ENCODE data around the gene GIPC2. TPM values are rescaled to one million over a fixed set of nuclear protein-coding genes. Genes with fewer than 3 reads are reported as not detected.

Gene GIPC2
- polyA plus RNA-seq, 3 donors, result not detected

- WGBS (ENCODE audit: insufficient coverage), result no CpG with 5 or more reads among the region's 4 CpGs
Observed at GRCh38 chr1:78178816-78179215, 133.1 kb downstream of the GIPC2 start.

GRCh38 chr1:78184460-78185072 lies 138.8 kb downstream of the GIPC2 start:
- no peak overlapping the region for H2AFZ ChIP-seq (ENCODE audit: insufficient read depth, low read depth, low read length, poor library complexity, severe bottlenecking)
- no peaks in the 10 kb centered on the region for H4K20me1 ChIP-seq (ENCODE audit: insufficient read depth, low read length)
- Mint-ChIP-seq H3K27me3 (ENCODE audit: low read depth in 3 of 3) (peaks cover 0 to 6% (median 0%) of the 10 kb centered on the region in 3 donors), H3K27ac (no peak overlapping the region), H3K4me1 (no peaks in the 10 kb centered on the region), H3K4me3 (no peak overlapping the region), H3K36me3 (no peaks in the 10 kb centered on the region), H3K9me3 (peaks cover 0 to 14% (median 4%) of the 10 kb centered on the region in 7 donors)
- no peak overlapping the region for H3K4me3 ChIP-seq (replicated peaks in 1 of 3; ENCODE audit: low read depth in 2 of 3, low read length in 3 of 3)
- no peaks in the 10 kb centered on the region for H3K79me2 ChIP-seq (ENCODE audit: insufficient read depth, low read length)
- intact Hi-C loops (cut with micrococcal nuclease), result no loop called here
- H3K27ac ChIP-seq (ENCODE audit: low read depth in 1 of 2, low read length in 2 of 2), result no peak overlapping the region
- no peak for DNase-seq
- no peaks in the 10 kb centered on the region for H3K9me3 ChIP-seq (replicated peaks in 1 of 2; ENCODE audit: control insufficient read depth in 1 of 2, insufficient read depth in 1 of 2, low read length in 2 of 2)
- H3K9ac ChIP-seq (ENCODE audit: insufficient read depth, low read length, poor library complexity, severe bottlenecking), result no peak overlapping the region
- H3K4me1 ChIP-seq (ENCODE audit: control insufficient read depth in 1 of 2, insufficient read depth in 2 of 2, low read length in 2 of 2), result no peaks in the 10 kb centered on the region
- H3K27me3 ChIP-seq (ENCODE audit: control insufficient read depth in 2 of 2, insufficient read depth in 2 of 2, low read length in 2 of 2), result no peaks in the 10 kb centered on the region
- no peak overlapping the region for H3K4me2 ChIP-seq (replicated peaks; ENCODE audit: extremely low read depth, low read length, poor library complexity, severe bottlenecking)
- TF ChIP-seq CTCF (IDR thresholded peaks at IDR 0.05), result no peak
- H3K36me3 ChIP-seq (replicated peaks in 1 of 2; ENCODE audit: control insufficient read depth in 1 of 2, insufficient read depth in 2 of 2, low read length in 2 of 2), result no peaks in the 10 kb centered on the region
- no CpG with 5 or more reads among the region's 3 CpGs for WGBS (ENCODE audit: insufficient coverage)

More at GRCh38 chr1:78178816-78179215, 133.1 kb downstream of the GIPC2 start:
- Histone ChIP-seq H3K9me3 (replicated peaks in 1 of 2; ENCODE audit: control insufficient read depth in 1 of 2, insufficient read depth in 1 of 2, low read length in 2 of 2) (no peaks in the 10 kb centered on the region), H3K36me3 (replicated peaks in 1 of 2; ENCODE audit: control insufficient read depth in 1 of 2, insufficient read depth in 2 of 2, low read length in 2 of 2) (no peaks in the 10 kb centered on the region), H4K20me1 (ENCODE audit: insufficient read depth, low read length) (no peaks in the 10 kb centered on the region), H3K4me2 (replicated peaks; ENCODE audit: extremely low read depth, low read length, poor library complexity, severe bottlenecking) (no peak overlapping the region), H3K27me3 (ENCODE audit: control insufficient read depth in 2 of 2, insufficient read depth in 2 of 2, low read length in 2 of 2) (no peaks in the 10 kb centered on the region), H3K9ac (ENCODE audit: insufficient read depth, low read length, poor library complexity, severe bottlenecking) (no peak overlapping the region), H2AFZ (ENCODE audit: insufficient read depth, low read depth, low read length, poor library complexity, severe bottlenecking) (no peak overlapping the region), H3K4me1 (ENCODE audit: control insufficient read depth in 1 of 2, insufficient read depth in 2 of 2, low read length in 2 of 2) (no peaks in the 10 kb centered on the region), H3K4me3 (replicated peaks in 1 of 3; ENCODE audit: low read depth in 2 of 3, low read length in 3 of 3) (no peak overlapping the region), H3K27ac (ENCODE audit: low read depth in 1 of 2, low read length in 2 of 2) (no peak overlapping the region), H3K79me2 (ENCODE audit: insufficient read depth, low read length) (no peaks in the 10 kb centered on the region)
- H3K36me3 Mint-ChIP-seq, result no peaks in the 10 kb centered on the region
- no peaks in the 10 kb centered on the region for H3K4me1 Mint-ChIP-seq
- peaks cover 0 to 11% (median 3%) of the 10 kb centered on the region in 7 donors for H3K9me3 Mint-ChIP-seq
- H3K27ac Mint-ChIP-seq, result no peak overlapping the region
- H3K27me3 Mint-ChIP-seq (ENCODE audit: low read depth in 3 of 3), result peaks cover 1 to 5% (median 1%) of the 10 kb centered on the region in 3 donors
- no peak overlapping the region for H3K4me3 Mint-ChIP-seq
- TF ChIP-seq CTCF (IDR thresholded peaks at IDR 0.05), result no peak
- no peak for DNase-seq
- intact Hi-C loops (cut with micrococcal nuclease), result no loop called here

Small RNA genes lying within 50 kb of the gene (small RNA-seq; reads per million reads assigned to genes)
- gene AC103591.3 (ENCODE audit: insufficient read length, low read depth) (90.0 reads per million, percentile 96 among the genes with 10 or more reads in this experiment), gene RNA5SP22 (ENCODE audit: insufficient read length, low read depth) (not detected), gene RNU6-1102P (ENCODE audit: insufficient read length, low read depth) (not detected)

Other genes with a start within 250 kb of the GIPC2 start
- gene NEXN, start 157.3 kb upstream of the GIPC2 start, polyA plus RNA-seq, result 1 to 10 TPM in 2 of 3 donors, under 1 TPM in 1; 0.31 to 3.5 (median 3.0) TPM
- 10 to 100 TPM; 16.5 to 47.3 (median 16.5) TPM for gene FUBP1, start 66.9 kb upstream of the GIPC2 start, polyA plus RNA-seq
- 1 to 10 TPM; 2.8 to 4.0 (median 3.6) TPM for gene DNAJB4, start 41.0 kb upstream of the GIPC2 start, polyA plus RNA-seq